ENCODE results near the gene NUP98. TPM values are rescaled to one million over a fixed set of nuclear protein-coding genes. Genes with fewer than 3 reads are reported as not detected.
"Not testable (repeated sequence)": the region's sequence is repeated elsewhere in the genome, so short reads cannot be mapped to it uniquely, and the experiment has no call there.

The NUP98 gene
- total RNA-seq, 1 experiment from 2014 or later: 114 TPM

- Mint-ChIP-seq H3K4me3 (ENCODE audit: low read depth, unreplicated experiment) (no peak overlapping the region), H3K27ac (ENCODE audit: unreplicated experiment) (peak overlapping the region; percentile 37), H3K27me3 (ENCODE audit: unreplicated experiment) (no peaks in the 10 kb centered on the region), H3K4me1 (ENCODE audit: low read depth, unreplicated experiment) (peaks cover 19% of the 10 kb centered on the region), H3K36me3 (ENCODE audit: insufficient read depth, unreplicated experiment) (no peaks in the 10 kb centered on the region), H3K9me3 (ENCODE audit: low read depth, unreplicated experiment) (no peaks in the 10 kb centered on the region)
- BruUV-seq (replicated peaks): no TSS peak
- intact Hi-C loops (cut with micrococcal nuclease; ENCODE audit: unreplicated experiment): no loop called here
- peak; percentile 57 for DNase-seq
- CTCF ChIA-PET: no interaction called here
- TF ChIP-seq CTCF (IDR thresholded peaks at IDR 0.05; ENCODE audit: unreplicated experiment): no peak
These were observed 19.3 kb upstream of the NUP98 start for GRCh38 chr11:3816673-3817072.

GRCh38 chr11:3815845-3816244, 18.5 kb upstream of the NUP98 start:
- H3K36me3 Mint-ChIP-seq (ENCODE audit: insufficient read depth, unreplicated experiment): no peaks in the 10 kb centered on the region
- no TSS peak for BruUV-seq (replicated peaks)
- H3K9me3 Mint-ChIP-seq (ENCODE audit: low read depth, unreplicated experiment): no peaks in the 10 kb centered on the region
- H3K27ac Mint-ChIP-seq (ENCODE audit: unreplicated experiment): no peak overlapping the region
- no peaks in the 10 kb centered on the region for H3K27me3 Mint-ChIP-seq (ENCODE audit: unreplicated experiment)
- peaks cover 19% of the 10 kb centered on the region for H3K4me1 Mint-ChIP-seq (ENCODE audit: low read depth, unreplicated experiment)
- no peak for TF ChIP-seq CTCF (IDR thresholded peaks at IDR 0.05; ENCODE audit: unreplicated experiment)
- intact Hi-C loops (cut with micrococcal nuclease; ENCODE audit: unreplicated experiment): no loop called here
- DNase-seq: no peak
- H3K4me3 Mint-ChIP-seq (ENCODE audit: low read depth, unreplicated experiment): no peak overlapping the region
- CTCF ChIA-PET: interaction anchor here (0.7 kb wide), 1 partner anchor 779 kb away, joined by 3 read pairs; no protein-coding TSS in a partner anchor

- BruUV-seq (replicated peaks); H3K36me3 Mint-ChIP-seq (ENCODE audit: insufficient read depth, unreplicated experiment); H3K9me3 Mint-ChIP-seq (ENCODE audit: low read depth, unreplicated experiment); H3K27ac Mint-ChIP-seq (ENCODE audit: unreplicated experiment); H3K27me3 Mint-ChIP-seq (ENCODE audit: unreplicated experiment); CTCF ChIA-PET; H3K4me3 Mint-ChIP-seq (ENCODE audit: low read depth, unreplicated experiment); intact Hi-C loops (cut with micrococcal nuclease; ENCODE audit: unreplicated experiment); DNase-seq: not testable (repeated sequence)
- peaks cover 24% of the 10 kb centered on the region for H3K4me1 Mint-ChIP-seq (ENCODE audit: low read depth, unreplicated experiment)
These were observed 17.5 kb upstream of the NUP98 start for GRCh38 chr11:3814832-3815231.

GRCh38 chr11:3810951-3811350, 13.6 kb upstream of the NUP98 start:
- intact Hi-C loops (cut with micrococcal nuclease; ENCODE audit: unreplicated experiment): no loop called here
- H3K27ac Mint-ChIP-seq (ENCODE audit: unreplicated experiment): no peak overlapping the region
- no TSS peak for BruUV-seq (replicated peaks)

More at GRCh38 chr11:3810951-3811350, 13.6 kb upstream of the NUP98 start:
- H3K4me1 Mint-ChIP-seq (ENCODE audit: low read depth, unreplicated experiment): peaks cover 16% of the 10 kb centered on the region
- no peak for TF ChIP-seq CTCF (IDR thresholded peaks at IDR 0.05; ENCODE audit: unreplicated experiment)
- CTCF ChIA-PET: interaction anchor here (0.7 kb wide), 1 partner anchor 29 kb away, joined by 3 read pairs; no protein-coding TSS in a partner anchor
- no peak overlapping the region for H3K4me3 Mint-ChIP-seq (ENCODE audit: low read depth, unreplicated experiment)
- no peaks in the 10 kb centered on the region for H3K9me3 Mint-ChIP-seq (ENCODE audit: low read depth, unreplicated experiment)
- H3K36me3 Mint-ChIP-seq (ENCODE audit: insufficient read depth, unreplicated experiment): peaks cover 17% of the 10 kb centered on the region
- no peak for DNase-seq
- no peaks in the 10 kb centered on the region for H3K27me3 Mint-ChIP-seq (ENCODE audit: unreplicated experiment)
